IMR-90 (cell line): ENCODE measurements around the gene HBEGF. TPM values are rescaled to one million over a fixed set of nuclear protein-coding genes. Genes with fewer than 3 reads are reported as not detected.

ENCODE experiments used
- ATAC-seq: fragments of 200-7000 bp; cut with Tn5 transposase; 2 replicates; pipeline ENCODE4 v1.9.1; 2020; ENCODE audit warnings: low read depth, mild to moderate bottlenecking, moderate library complexity
- BruUV-seq: library from RNA; stranded (reverse); fragments of 400-500 nt; replicated peaks from 2 replicates; lab custom pipeline; 2021; lab: Mats Ljungman, UMichigan
- CTCF ChIA-PET: fragments of 300-600 bp; formaldehyde crosslinking; extraction: SDS; loops from one replicate; lab custom pipeline; 2021; ENCODE audit warnings: antibody characterized with exemption; lab: Yijun Ruan, JAX
- POLR2A ChIA-PET: fragments of 300-600 bp; sonication (Branson Sonifier 250); formaldehyde crosslinking; loops from one replicate; lab custom pipeline; 2022; ENCODE audit warnings: antibody characterized with exemption; ENCODE audit not compliant: unreplicated experiment; lab: Charles Lee
- DNase-seq: peaks from one replicate; pipeline ENCODE4 v3.0.0; 2013
- H2AFZ ChIP-seq: replicated peaks from 2 replicates; pipeline ENCODE3; 2013; ENCODE audit warnings: low read length, mild to moderate bottlenecking; ENCODE audit not compliant: poor library complexity
- H2AK5ac ChIP-seq: 2 replicates; pipeline ENCODE4 v1.6.1; 2013; ENCODE audit warnings: low read depth, low read length, inconsistent platforms
- H2AK9ac ChIP-seq: replicated peaks from 2 replicates; pipeline ENCODE3; 2013; ENCODE audit warnings: mild to moderate bottlenecking, low read depth, low read length, moderate library complexity; ENCODE audit not compliant: poor library complexity
- H2BK120ac ChIP-seq: 2 replicates; pipeline ENCODE4 v1.6.1; 2013; ENCODE audit warnings: low read depth, low read length, inconsistent platforms
- H2BK15ac ChIP-seq: 3 replicates; pipeline ENCODE4 v1.6.1; 2013; ENCODE audit warnings: low read depth, low read length, inconsistent platforms
- H2BK20ac ChIP-seq: 2 replicates; pipeline ENCODE4 v1.6.1; 2013; ENCODE audit warnings: low read depth, mild to moderate bottlenecking, inconsistent platforms, low read length, moderate library complexity
- H2BK5ac ChIP-seq: 2 replicates; pipeline ENCODE4 v1.6.1; 2013; ENCODE audit warnings: mild to moderate bottlenecking, low read depth, low read length, inconsistent platforms; ENCODE audit not compliant: poor library complexity, severe bottlenecking
- H3K14ac ChIP-seq: replicated peaks from 2 replicates; pipeline ENCODE4 v1.6.1; 2013; ENCODE audit warnings: low read depth, low read length, inconsistent platforms
- H3K18ac ChIP-seq: 2 replicates; pipeline ENCODE4 v1.6.1; 2013; ENCODE audit warnings: low read depth, low read length, control low read depth
- H3K23ac ChIP-seq: 2 replicates; pipeline ENCODE4 v1.6.1; 2013; ENCODE audit warnings: low read depth, low read length, inconsistent platforms
- H3K27ac ChIP-seq: 2 replicates; pipeline ENCODE4 v1.5.1; 2013; ENCODE audit warnings: mild to moderate bottlenecking, control low read depth, low read length; ENCODE audit not compliant: insufficient read depth
- H3K27me3 ChIP-seq: 2 replicates; pipeline ENCODE4 v1.6.1; 2013; ENCODE audit warnings: low read length; ENCODE audit not compliant: control insufficient read depth, insufficient read depth
- H3K36me3 ChIP-seq: 2 replicates; pipeline ENCODE4 v1.6.1; 2013; ENCODE audit warnings: low read length, mixed read lengths; ENCODE audit not compliant: control insufficient read depth, insufficient read depth
- H3K4ac ChIP-seq: 2 replicates; pipeline ENCODE4 v1.6.1; 2013; ENCODE audit warnings: low read depth, low read length, inconsistent platforms
- H3K4me1 ChIP-seq: 2 replicates; pipeline ENCODE4 v1.6.1; 2013; ENCODE audit warnings: low read length, mixed read lengths; ENCODE audit not compliant: control insufficient read depth, insufficient read depth
- H3K4me2 ChIP-seq: 2 replicates; pipeline ENCODE4 v1.6.1; 2013; ENCODE audit warnings: low read depth, mild to moderate bottlenecking, control low read depth, low read length, moderate library complexity
- H3K4me3 ChIP-seq: 2 replicates; pipeline ENCODE4 v1.5.1; 2013; ENCODE audit warnings: low read depth, mild to moderate bottlenecking, control low read depth, low read length, moderate library complexity; ENCODE audit not compliant: insufficient read depth
- H3K56ac ChIP-seq: 2 replicates; pipeline ENCODE4 v1.6.1; 2013; ENCODE audit warnings: low read length, inconsistent platforms; ENCODE audit not compliant: insufficient read depth; ENCODE audit errors: extremely low read depth
- H3K79me1 ChIP-seq, 2 experiments: 2 replicates each; pipeline ENCODE4 v1.6.1; 2013; ENCODE audit warnings: low read length in 2 of 2, inconsistent platforms in 1 of 2, low read depth in 1 of 2
- H3K9ac ChIP-seq: 2 replicates; pipeline ENCODE4 v1.6.1; 2013; ENCODE audit warnings: low read depth, low read length, control low read depth
- H3K9me1 ChIP-seq: 2 replicates; pipeline ENCODE4 v1.6.1; 2013; ENCODE audit warnings: low read length, inconsistent platforms; ENCODE audit not compliant: insufficient read depth
- H3K9me3 ChIP-seq: 2 replicates; pipeline ENCODE4 v1.6.1; 2013; ENCODE audit warnings: low read length; ENCODE audit not compliant: control insufficient read depth, insufficient read depth
- H4K20me1 ChIP-seq: 2 replicates; pipeline ENCODE4 v1.6.1; 2013; ENCODE audit warnings: low read length, inconsistent platforms; ENCODE audit not compliant: insufficient read depth
- H4K5ac ChIP-seq: 2 replicates; pipeline ENCODE4 v1.6.1; 2013; ENCODE audit warnings: mild to moderate bottlenecking, low read depth, low read length, control low read depth
- H4K8ac ChIP-seq, 2 experiments: 2 replicates each; pipeline ENCODE4 v1.6.1; 2013; ENCODE audit warnings: low read depth in 2 of 2, low read length in 2 of 2, control low read depth in 1 of 2, inconsistent platforms in 1 of 2
- H4K91ac ChIP-seq: 2 replicates; pipeline ENCODE4 v1.6.1; 2013; ENCODE audit warnings: low read depth, low read length, inconsistent platforms; ENCODE audit not compliant: insufficient read depth
- CEBPB ChIP-seq: IDR thresholded peaks from 2 replicates; pipeline ENCODE4 v1.6.1; 2012; ENCODE audit warnings: low read depth, low read length, improper control_type of control experiment
- MAFK ChIP-seq: IDR thresholded peaks from 2 replicates; pipeline ENCODE4 v1.6.1; 2012; ENCODE audit warnings: low read depth, low read length, improper control_type of control experiment
- RFX5 ChIP-seq: IDR thresholded peaks from 2 replicates; pipeline ENCODE4 v1.8.0; 2012; ENCODE audit warnings: low read depth, mild to moderate bottlenecking, low read length, moderate library complexity
- SMC3 ChIP-seq: fragments of 150-350 bp; IDR thresholded peaks from 2 replicates; pipeline ENCODE4 v1.6.1; 2016; ENCODE audit warnings: low read depth, mild to moderate bottlenecking, antibody characterized with exemption, low read length, moderate library complexity
- WGBS, 2 experiments: methylation state at CpG; one replicate each; pipeline versions ENCODE4 v1.1.5 to v1.1.7; 2013; ENCODE audit warnings: missing lambda C conversion rate in 2 of 2; ENCODE audit not compliant: insufficient read length in 1 of 2; ENCODE audit errors: extremely low coverage in 2 of 2; 5-methylcytosine and 5-hydroxymethylcytosine counted together
- dilution Hi-C: fragments of 300-500 bp; cut with HindIII; formaldehyde crosslinking; loops from one replicate; pipeline ENCODE4 v1.14.3; 2018; ENCODE audit warnings: low sequenced_read_pairs; ENCODE audit not compliant: unreplicated experiment
- in situ Hi-C: fragments of 300-500 bp; cut with MboI; formaldehyde crosslinking; loops from 3 replicates; pipeline ENCODE4 v1.14.3; 2019; ENCODE audit warnings: low sequenced_read_pairs, inconsistent platforms, mixed read lengths
- intact Hi-C: fragments of 100-400 bp; cut with micrococcal nuclease; formaldehyde crosslinking; loops from 2 replicates; pipeline ENCODE4 v1.10.0; 2022
- polyA plus RNA-seq, 3 experiments: library from polyadenylated mRNA; depleted of rRNA; stranded (reverse); fragments of >200 nt; gene quantifications; 2 replicates each; pipeline ENCODE4 v1.2.3, GENCODE V29; 2012; ENCODE audit warnings: low replicate concordance in 1 of 3
- total RNA-seq: library from RNA; depleted of rRNA; stranded (reverse); fragments of >200 nt; gene quantifications from 2 replicates; pipeline ENCODE4 v1.2.3, GENCODE V29; 2012

HBEGF gene
- total and polyA plus RNA-seq, 2 of the 4 experiments (the other 2 are of a cell fraction): 18.8 to 36.1 TPM

GRCh38 chr5:140393738-140394137, 47.3 kb upstream of the HBEGF start:
- in situ Hi-C loops (no loop called here), dilution Hi-C loops (no loop called here), intact Hi-C loops (no loop called here)
- Histone ChIP-seq H3K18ac (no peak overlapping the region), H2BK20ac (no peak overlapping the region), H3K56ac (no peak overlapping the region), H3K4me1 (no peaks in the 10 kb centered on the region), H2AK5ac (no peak overlapping the region), H3K14ac (no peak overlapping the region), H3K9ac (no peak overlapping the region), H3K36me3 (no peaks in the 10 kb centered on the region), H3K9me1 (no peaks in the 10 kb centered on the region), H4K5ac (no peak overlapping the region), H2BK120ac (no peak overlapping the region), H4K91ac (no peak overlapping the region), H3K9me3 (no peaks in the 10 kb centered on the region), H3K4me2 (no peak overlapping the region), H3K79me1 (no peaks in the 10 kb centered on the region), H4K8ac (no peak overlapping the region), H2BK15ac (no peak overlapping the region), H4K20me1 (no peaks in the 10 kb centered on the region), H2BK5ac (no peak overlapping the region), H3K27me3 (no peaks in the 10 kb centered on the region), H3K4me3 (no peak overlapping the region), H2AFZ (no peak overlapping the region), H2AK9ac (no peak overlapping the region), H3K23ac (no peak overlapping the region), H3K27ac (no peak overlapping the region), H3K4ac (no peak overlapping the region)
- DNase-seq (no peak), ATAC-seq (no peak)
- ChIA-PET CTCF (interaction anchor here (0.6 to 1.2 kb wide), 2 partner anchors 21 to 49 kb away, joined by 5 to 6 read pairs; no protein-coding TSS in a partner anchor), POLR2A (no interaction called here)
- WGBS, 2 experiments: no CpG with 5 or more reads among the region's 2 CpGs
- no TSS peak for BruUV-seq
- no peak for TF ChIP-seq SMC3
- peak; percentile 83 for TF ChIP-seq MAFK
- no peak for TF ChIP-seq RFX5
- no peak for TF ChIP-seq CEBPB
